ENCODE data around the gene VWF. TPM values are rescaled to one million over a fixed set of nuclear protein-coding genes. Genes with fewer than 3 reads are reported as not detected.

Gene VWF
- total and polyA plus RNA-seq, 10 of the 15 experiments (the other 5 are each of a cell fraction or from before 2014, with no cell fraction given): 0.08 to 0.23 TPM; not detected in 8

DNA sequence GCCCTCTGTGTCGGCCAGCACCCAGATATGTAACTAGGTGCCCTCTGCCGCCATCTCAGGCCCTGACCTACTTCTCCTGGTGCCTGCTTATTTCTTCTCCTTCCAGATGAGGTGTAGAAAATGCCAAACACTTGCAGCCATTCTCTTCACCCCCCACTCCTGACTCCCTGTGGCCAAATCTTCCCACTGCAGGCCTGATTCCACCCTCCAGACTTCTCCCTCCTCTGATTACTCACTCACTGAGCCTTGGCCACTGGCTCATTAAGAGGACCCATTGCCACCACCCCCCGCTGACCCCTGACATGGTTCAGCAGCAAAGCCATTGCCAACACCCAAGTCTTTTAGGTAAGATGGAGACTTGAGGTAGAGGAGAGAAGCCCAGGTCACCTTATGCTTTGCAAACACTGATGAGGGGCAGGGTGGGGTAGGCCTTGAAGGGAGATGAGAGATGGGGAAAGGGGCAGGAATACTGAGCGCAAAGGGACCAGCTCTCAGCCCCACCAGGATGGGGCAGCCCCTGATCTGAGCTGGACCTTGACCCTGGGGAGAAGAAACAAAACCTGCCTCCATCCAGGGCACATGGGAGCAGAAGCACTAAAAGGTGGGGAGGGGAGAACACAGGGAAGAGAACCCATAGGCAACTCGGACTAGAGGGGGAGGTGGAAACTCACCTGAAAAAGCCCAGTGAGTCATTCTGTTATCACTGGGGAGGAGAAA, 154.3 kb downstream of the VWF start (continued):
- TF ChIP-seq, protein P1, sequence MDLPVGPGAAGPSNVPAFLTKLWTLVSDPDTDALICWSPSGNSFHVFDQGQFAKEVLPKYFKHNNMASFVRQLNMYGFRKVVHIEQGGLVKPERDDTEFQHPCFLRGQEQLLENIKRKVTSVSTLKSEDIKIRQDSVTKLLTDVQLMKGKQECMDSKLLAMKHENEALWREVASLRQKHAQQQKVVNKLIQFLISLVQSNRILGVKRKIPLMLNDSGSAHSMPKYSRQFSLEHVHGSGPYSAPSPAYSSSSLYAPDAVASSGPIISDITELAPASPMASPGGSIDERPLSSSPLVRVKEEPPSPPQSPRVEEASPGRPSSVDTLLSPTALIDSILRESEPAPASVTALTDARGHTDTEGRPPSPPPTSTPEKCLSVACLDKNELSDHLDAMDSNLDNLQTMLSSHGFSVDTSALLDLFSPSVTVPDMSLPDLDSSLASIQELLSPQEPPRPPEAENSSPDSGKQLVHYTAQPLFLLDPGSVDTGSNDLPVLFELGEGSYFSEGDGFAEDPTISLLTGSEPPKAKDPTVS (IDR thresholded peaks at IDR 0.05; ENCODE audit: low read depth, low read length): no peak
- TF ChIP-seq MTA2 (IDR thresholded peaks at IDR 0.05; ENCODE audit: low read depth): no peak
- no peak for TF ChIP-seq ZSCAN29 (IDR thresholded peaks at IDR 0.05)
- no peak for TF ChIP-seq LARP7 (IDR thresholded peaks at IDR 0.05)
- no peak for TF ChIP-seq JUND (IDR thresholded peaks at IDR 0.05; ENCODE audit: low read depth, low read length)
- no peak for TF ChIP-seq STAT3 (IDR thresholded peaks at IDR 0.05; ENCODE audit: low read depth, low read length)
- TF ChIP-seq SMARCA5 (IDR thresholded peaks at IDR 0.05): no peak
- TF ChIP-seq, protein P2, sequence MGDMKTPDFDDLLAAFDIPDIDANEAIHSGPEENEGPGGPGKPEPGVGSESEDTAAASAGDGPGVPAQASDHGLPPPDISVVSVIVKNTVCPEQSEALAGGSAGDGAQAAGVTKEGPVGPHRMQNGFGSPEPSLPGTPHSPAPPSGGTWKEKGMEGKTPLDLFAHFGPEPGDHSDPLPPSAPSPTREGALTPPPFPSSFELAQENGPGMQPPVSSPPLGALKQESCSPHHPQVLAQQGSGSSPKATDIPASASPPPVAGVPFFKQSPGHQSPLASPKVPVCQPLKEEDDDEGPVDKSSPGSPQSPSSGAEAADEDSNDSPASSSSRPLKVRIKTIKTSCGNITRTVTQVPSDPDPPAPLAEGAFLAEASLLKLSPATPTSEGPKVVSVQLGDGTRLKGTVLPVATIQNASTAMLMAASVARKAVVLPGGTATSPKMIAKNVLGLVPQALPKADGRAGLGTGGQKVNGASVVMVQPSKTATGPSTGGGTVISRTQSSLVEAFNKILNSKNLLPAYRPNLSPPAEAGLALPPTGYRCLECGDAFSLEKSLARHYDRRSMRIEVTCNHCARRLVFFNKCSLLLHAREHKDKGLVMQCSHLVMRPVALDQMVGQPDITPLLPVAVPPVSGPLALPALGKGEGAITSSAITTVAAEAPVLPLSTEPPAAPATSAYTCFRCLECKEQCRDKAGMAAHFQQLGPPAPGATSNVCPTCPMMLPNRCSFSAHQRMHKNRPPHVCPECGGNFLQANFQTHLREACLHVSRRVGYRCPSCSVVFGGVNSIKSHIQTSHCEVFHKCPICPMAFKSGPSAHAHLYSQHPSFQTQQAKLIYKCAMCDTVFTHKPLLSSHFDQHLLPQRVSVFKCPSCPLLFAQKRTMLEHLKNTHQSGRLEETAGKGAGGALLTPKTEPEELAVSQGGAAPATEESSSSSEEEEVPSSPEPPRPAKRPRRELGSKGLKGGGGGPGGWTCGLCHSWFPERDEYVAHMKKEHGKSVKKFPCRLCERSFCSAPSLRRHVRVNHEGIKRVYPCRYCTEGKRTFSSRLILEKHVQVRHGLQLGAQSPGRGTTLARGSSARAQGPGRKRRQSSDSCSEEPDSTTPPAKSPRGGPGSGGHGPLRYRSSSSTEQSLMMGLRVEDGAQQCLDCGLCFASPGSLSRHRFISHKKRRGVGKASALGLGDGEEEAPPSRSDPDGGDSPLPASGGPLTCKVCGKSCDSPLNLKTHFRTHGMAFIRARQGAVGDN (IDR thresholded peaks at IDR 0.05): no peak
- TF ChIP-seq SREBF2 (IDR thresholded peaks at IDR 0.05; ENCODE audit: low read length): no peak
- TF ChIP-seq POLR2AphosphoS2 (IDR thresholded peaks at IDR 0.05; ENCODE audit: low read depth, low read length): no peak
